Hematopoietic multipotent progenitor cell treated with erythropoietin and hydrocortisone succinate and interleukin-3 and kit ligand, for 17 days (in vitro differentiated cells): ENCODE data around the gene RCAN2.

ENCODE experiments used
- DNase-seq: peaks from one replicate; pipeline ENCODE4 v3.0.0-alpha.2; 2015; ENCODE audit warnings: low spot score

Gene RCAN2

DNA sequence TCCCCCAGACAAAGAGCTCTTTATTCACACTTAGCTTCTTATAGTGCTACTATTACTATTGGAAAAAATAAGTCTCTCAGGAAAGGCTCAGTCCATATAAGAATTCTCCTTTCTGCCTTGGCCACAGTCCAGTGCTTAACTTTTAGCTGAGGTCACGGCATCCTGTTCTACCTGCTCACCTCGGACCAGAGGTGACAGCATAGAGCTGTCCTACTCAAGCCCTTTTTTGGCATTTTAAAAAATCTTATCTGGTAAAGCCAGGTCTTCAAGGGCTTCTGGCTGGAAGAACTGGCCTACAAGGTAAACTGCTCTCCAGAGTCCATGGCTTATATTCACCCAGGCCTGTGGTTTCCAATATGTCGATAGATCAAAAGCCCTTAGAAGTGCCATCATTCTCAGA is 109.7 kb downstream of the RCAN2 start:
- no peak for DNase-seq

- DNase-seq, result no peak
Observed at GRCh38 chr6:46381057-46381456, 110.2 kb downstream of the RCAN2 start.

DNA sequence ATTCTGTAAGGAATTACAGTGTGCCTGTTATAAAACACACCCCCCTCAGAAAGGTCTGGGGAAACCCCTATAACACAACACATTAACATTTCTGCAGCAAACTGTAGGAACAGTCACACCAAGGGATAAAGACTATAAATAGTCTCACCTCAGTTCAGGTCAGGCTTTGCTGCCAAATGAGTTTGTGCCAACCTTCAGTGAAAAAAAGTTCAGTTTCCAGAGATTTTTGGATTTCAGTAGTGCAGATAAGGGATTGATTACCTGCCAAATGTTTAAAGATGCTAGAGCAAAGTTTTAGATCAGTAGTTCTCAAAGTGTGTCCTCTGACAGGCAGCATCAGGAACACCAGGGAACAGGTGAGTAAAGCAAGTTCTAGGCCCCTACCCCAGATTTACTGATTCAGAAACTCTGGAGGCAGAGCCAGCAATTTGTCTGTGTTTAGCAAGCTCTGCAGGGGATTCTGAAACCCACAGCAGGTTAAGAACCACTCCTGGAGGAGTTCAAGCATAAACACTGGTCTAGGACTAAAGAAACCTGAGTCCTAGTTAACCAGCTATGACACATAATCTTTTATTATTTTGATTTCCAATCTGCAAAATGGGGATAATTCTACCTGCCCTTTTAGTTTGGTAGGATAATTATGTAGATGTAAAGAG is 111.0 kb downstream of the RCAN2 start:
- no peak for DNase-seq

GRCh38 chr6:46378882-46379416 is 112.3 kb downstream of the RCAN2 start:
- DNase-seq, result no peak

GRCh38 chr6:46378161-46378881 is 112.9 kb downstream of the RCAN2 start:
- no peak for DNase-seq

DNA sequence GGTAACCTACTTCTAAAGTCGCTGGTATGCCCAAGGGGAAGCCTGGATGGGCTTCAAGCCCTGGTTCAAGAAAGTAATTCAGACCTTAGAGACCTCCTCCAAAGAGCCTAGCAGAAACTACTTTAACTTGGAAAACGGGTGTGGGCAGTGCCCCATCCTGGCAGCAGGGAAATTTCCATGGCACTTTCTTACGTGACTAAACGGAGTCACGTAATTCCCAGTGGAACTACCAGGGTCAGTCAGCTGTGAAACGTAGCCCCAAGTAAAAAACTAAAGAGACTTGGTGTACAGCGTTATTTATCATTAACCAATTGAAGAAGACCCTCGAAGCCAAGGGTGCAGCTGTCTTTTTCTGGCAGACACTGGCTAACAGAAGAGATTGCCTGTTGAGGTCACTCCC is 114.0 kb downstream of the RCAN2 start:
- no peak for DNase-seq

GRCh38 chr6:46376562-46377061 is 114.6 kb downstream of the RCAN2 start:
- DNase-seq, result no peak

DNA sequence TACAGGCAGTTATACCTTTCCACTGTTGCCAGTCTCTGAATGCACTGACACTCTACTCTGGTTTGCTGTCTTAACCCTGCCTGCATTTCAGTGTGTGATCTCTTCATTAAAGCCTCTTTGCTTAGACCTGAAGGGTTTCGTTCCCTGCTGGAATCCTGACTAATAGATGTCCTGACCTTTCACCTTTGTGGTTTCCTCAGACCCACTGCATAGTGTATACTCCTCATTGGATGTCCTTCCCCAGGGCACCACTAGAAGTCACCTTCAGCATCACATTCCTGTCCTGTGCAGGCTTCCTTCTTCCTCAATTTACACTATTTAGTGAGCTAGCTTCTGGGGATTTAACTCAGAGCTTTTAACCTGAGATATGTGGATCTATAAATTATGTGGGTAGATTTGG is 120.6 kb downstream of the RCAN2 start:
- DNase-seq, result no peak

DNA sequence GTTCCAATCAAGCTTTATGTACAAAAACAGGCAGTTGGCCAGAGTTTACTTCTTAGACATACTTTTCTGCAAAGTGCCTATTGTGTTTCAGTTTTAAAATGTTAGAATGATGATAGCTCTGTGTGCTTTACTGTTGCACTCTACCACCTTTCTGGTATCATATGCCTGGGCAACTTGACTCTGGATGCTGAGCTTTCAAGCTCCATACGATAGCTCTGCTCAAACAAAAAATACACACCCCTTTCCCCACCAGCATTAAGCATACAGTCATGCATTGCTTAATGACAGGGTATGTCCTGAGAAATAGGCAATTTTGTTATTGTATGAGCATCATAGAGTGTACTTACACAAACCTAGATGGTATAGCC is 123.1 kb downstream of the RCAN2 start:
- DNase-seq, result no peak

DNA sequence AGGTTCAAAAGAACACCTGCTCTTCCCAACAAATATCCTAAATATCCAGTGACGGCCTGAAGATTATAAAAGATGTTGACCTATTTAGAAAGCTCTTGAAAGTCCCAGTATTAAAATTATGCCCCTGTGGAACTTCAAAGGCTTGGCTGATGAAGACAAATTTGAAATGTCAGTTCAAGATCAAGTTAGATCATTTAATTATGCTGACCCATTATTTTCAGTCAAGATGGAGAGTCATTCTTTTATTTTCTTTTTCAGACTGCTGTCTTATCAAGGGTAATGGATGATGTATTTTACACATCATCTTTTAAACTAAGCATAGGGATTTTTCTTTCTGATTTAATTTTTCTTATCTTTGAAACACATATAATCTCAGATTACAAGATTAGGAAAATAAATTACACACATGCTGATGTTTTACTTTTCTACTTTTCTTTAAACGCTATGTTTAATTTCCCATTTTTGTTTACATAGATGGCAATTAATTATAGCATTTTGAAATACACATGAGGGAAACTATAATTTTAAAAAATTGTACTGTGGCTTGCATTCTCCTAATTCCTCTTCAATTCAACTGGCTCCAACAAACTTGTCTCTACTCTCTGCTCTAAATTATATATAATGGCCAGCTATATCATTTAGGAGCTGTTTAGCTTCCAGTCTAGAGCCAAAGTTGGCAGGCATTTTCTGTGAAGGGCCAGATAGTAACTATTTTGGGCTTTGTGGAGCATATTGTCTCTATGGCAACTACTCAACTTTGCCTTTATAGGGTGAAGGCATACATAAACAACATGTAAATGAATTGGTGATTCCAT is 123.7 kb downstream of the RCAN2 start:
- no peak for DNase-seq

DNA sequence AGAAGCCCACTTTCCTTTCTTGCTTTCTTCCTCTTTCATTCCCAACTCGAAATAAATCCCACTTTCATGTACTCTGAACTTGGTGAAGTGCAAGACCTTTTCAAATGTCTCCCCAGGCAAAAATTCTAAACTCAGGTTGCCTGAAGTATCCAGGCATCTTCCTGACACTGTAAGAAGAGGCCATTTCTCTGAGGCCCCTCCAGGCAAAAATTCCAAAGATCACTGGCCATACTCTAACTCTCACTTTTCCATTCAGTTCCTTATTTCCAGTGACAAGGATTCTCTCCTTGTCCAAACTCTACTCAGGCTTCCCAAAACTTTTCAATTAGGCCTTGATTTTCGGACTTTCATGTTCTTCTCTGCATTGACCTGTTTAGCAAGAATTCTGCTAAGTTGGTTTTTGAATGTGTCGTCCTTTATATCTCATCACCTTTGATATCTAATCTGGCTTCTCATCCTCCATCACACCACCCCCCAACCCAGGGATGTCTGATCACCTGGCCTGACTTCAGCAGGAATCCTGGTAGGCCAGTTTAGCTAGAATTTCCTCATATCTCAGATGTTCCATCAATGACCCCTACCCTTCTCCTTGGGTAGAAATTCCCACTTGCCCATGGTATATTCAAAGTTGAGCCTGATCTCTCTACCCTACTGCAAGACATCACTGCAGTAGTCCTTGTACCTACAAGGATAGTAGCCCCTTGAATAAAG is 124.9 kb downstream of the RCAN2 start:
- no peak for DNase-seq

- DNase-seq, result no peak
Observed at GRCh38 chr6:46357591-46357990, 133.7 kb downstream of the RCAN2 start.

GRCh38 chr6:46356543-46356942 is 134.7 kb downstream of the RCAN2 start:
- DNase-seq, result no peak

DNA sequence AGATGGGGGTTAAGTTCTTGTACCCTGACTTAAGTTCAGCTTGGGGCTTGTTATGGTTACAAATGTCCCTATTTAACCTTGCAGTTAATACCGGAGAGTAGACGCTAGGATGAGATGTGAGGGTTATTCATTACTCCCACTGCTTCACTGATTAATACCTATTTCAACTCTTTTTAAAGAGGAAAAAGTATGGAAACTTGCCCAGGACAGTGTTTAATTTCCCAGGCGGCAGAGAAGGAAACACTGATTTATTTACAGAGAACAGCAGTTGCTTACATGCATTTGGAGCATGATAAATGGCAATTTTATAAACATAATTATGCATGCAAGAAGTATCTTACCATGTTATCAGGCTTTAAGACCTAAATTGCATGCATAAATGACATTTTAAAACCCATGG is 137.7 kb downstream of the RCAN2 start:
- DNase-seq, result no peak

DNA sequence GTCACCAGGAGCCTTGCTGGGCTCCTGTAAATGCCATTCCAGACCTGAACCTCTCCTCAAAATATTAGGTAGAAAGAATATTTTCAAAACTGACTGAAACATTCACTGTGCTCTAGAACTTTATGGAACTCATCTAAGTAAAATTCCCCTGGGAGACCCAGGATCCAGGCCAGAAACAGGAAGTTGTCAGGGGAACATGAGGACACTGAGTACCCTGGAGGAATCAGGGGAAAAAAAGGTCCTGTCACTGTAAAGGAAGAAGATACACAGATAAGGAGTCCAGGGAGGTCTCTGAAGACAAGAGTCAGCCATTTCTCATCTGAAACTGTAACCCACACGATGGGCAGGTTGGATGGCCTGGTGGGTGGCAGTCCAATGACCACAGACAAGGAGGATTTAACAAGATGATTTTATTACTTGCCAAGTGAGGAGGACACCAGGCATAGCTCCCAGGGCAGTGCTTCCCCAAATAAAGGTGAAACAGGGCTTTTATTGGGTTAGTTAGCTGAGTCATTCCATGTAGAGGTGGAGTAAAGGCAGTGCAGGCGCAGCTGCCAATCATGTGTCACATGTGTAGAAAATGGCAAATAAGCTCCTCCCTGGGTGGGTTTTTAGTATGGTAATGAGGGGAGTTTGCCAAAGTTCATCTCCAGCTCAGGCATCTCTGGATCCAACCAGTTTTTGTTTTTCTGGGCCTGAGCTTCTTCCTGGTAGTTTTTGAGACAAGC is 138.5 kb downstream of the RCAN2 start:
- DNase-seq, result no peak

GRCh38 chr6:46350714-46351113 is 140.5 kb downstream of the RCAN2 start:
- no peak for DNase-seq

DNA sequence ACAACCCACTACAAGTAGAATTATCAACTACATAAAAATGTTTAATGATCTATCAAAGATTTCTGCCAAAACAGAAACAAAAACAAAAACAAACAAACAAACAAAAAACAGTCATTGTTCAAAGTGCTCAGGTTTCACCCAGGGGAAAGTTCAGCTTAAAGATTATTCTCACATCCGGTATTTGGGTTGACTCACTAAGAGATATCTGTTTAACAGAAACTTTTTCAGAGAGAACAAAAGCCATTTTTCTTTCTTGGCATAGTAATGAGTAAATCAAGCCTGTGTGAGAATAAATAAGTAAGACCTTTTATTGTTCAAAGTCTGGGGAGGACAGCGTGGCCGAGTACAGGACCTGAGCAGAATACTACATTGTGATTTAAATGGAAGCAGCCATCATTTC is 143.6 kb downstream of the RCAN2 start:
- DNase-seq, result no peak

GRCh38 chr6:46340246-46340645 is 151.0 kb downstream of the RCAN2 start:
- DNase-seq, result no peak

- no peak for DNase-seq
Observed at GRCh38 chr6:46338131-46338530, 153.1 kb downstream of the RCAN2 start.

GRCh38 chr6:46334442-46334841 is 156.8 kb downstream of the RCAN2 start:
- DNase-seq, result no peak

GRCh38 chr6:46333481-46333880 is 157.8 kb downstream of the RCAN2 start:
- no peak for DNase-seq
